ENCODE data around the gene CRIP2. TPM values are rescaled to one million over a fixed set of nuclear protein-coding genes. Genes with fewer than 3 reads are reported as not detected.

CRIP2 gene
- total and polyA plus RNA-seq, 2 of the 13 experiments (the other 11 are each of a cell fraction or from before 2014, with no cell fraction given): 31.6 to 37.9 TPM

- ChIA-PET POLR2A (no interaction called here), CTCF (ENCODE audit: low intra/inter-chr PET ratio, low total read pairs) (no interaction called here)
- BruUV-seq (replicated peaks): no TSS peak
- FAIRE-seq (no peak), ATAC-seq (no peak), DNase-seq (ENCODE audit: low spot score) (no peak)
- Histone ChIP-seq H3K79me2 (ENCODE audit: insufficient read depth, low read length) (peaks cover 36% of the 10 kb centered on the region), H3K36me3 (replicated peaks in 1 of 2; ENCODE audit: control insufficient read depth in 1 of 2, insufficient read depth in 2 of 2, low read length in 2 of 2) (peaks cover 8 to 25% of the 10 kb centered on the region in 2 experiments), H3K27ac (ENCODE audit: extremely low read length, insufficient read depth, low read length) (no peak overlapping the region), H3K4me1 (ENCODE audit: insufficient read depth, low read length) (no peaks in the 10 kb centered on the region), H3K27me3 (ENCODE audit: control insufficient read depth in 1 of 2, insufficient read depth in 2 of 2, low read length in 2 of 2) (no peaks in the 10 kb centered on the region), H3K4me3 (replicated peaks in 1 of 3; ENCODE audit: insufficient read depth in 1 of 3, low read depth in 2 of 3, low read length in 3 of 3) (no peak overlapping the region), H2AFZ (ENCODE audit: low read length) (no peak overlapping the region), H3K9ac (ENCODE audit: insufficient read depth, low read depth, low read length) (no peak overlapping the region), H4K20me1 (ENCODE audit: insufficient read depth, low read length) (0 out of 2 replicates have a peak, but pooled peaks cover 3% of the 10 kb centered on the region), H3K9me3 (ENCODE audit: low read length) (no peaks in the 10 kb centered on the region), H3K4me2 (ENCODE audit: low read depth, low read length) (no peak overlapping the region)
- 96% methylated on average over 13 of the region's 31 CpGs for WGBS (ENCODE audit: low lambda C conversion rate)
- in situ Hi-C loops (cut with HindIII; ENCODE audit: extremely low pct_ligation_motif_present, low pct_unique_long_range_greater_than_20kb) (no loop called here), intact Hi-C loops (cut with micrococcal nuclease; ENCODE audit: unreplicated experiment) (no loop called here)
- no peak for TF ChIP-seq ZNF251 (CRISPR knock-in tag; IDR thresholded peaks at IDR 0.05)
- peak; percentile 64 for TF ChIP-seq AGO2 (optimal IDR thresholded peaks at IDR 0.05; ENCODE audit: low read depth, low read length)
- TF ChIP-seq POLR2A (IDR thresholded peaks at IDR 0.05; ENCODE audit: insufficient read depth in 1 of 2, low read depth in 2 of 2, low read length in 2 of 2): peak in 1 of 2 experiments; percentile 18; a peak in 1 of 4 replicates
- TF ChIP-seq RBFOX2 (IDR thresholded peaks at IDR 0.05; ENCODE audit: low read depth, low read length): peak; percentile 53; the same call in 1 of the 2 replicates
- TF ChIP-seq ATAD3A (CRISPR knock-in tag; IDR thresholded peaks at IDR 0.05): no peak
These were observed 37.5 kb upstream of the CRIP2 start for GRCh38 chr14:105436891-105437722.

GRCh38 chr14:105437723-105438500 lies 36.7 kb upstream of the CRIP2 start:
- H3K4me1 ChIP-seq (ENCODE audit: insufficient read depth, low read length): no peaks in the 10 kb centered on the region
- WGBS (ENCODE audit: low lambda C conversion rate): 100% methylated on average over 3 of the region's 18 CpGs
- POLR2A ChIA-PET: no interaction called here
- no peak overlapping the region for H3K9ac ChIP-seq (ENCODE audit: insufficient read depth, low read depth, low read length)
- no TSS peak for BruUV-seq (replicated peaks)
- no peak for DNase-seq (ENCODE audit: low spot score)
- peaks cover 10 to 32% of the 10 kb centered on the region in 2 experiments for H3K36me3 ChIP-seq (replicated peaks in 1 of 2; ENCODE audit: control insufficient read depth in 1 of 2, insufficient read depth in 2 of 2, low read length in 2 of 2)
- no peak overlapping the region for H2AFZ ChIP-seq (ENCODE audit: low read length)
- in situ Hi-C loops (cut with HindIII; ENCODE audit: extremely low pct_ligation_motif_present, low pct_unique_long_range_greater_than_20kb) (no loop called here), intact Hi-C loops (cut with micrococcal nuclease; ENCODE audit: unreplicated experiment) (no loop called here)
- peaks cover 36% of the 10 kb centered on the region for H3K79me2 ChIP-seq (ENCODE audit: insufficient read depth, low read length)
- H3K27me3 ChIP-seq (ENCODE audit: control insufficient read depth in 1 of 2, insufficient read depth in 2 of 2, low read length in 2 of 2): no peaks in the 10 kb centered on the region
- H3K4me3 ChIP-seq (replicated peaks in 1 of 3; ENCODE audit: insufficient read depth in 1 of 3, low read depth in 2 of 3, low read length in 3 of 3): no peak overlapping the region
- no peak for FAIRE-seq
- H3K4me2 ChIP-seq (ENCODE audit: low read depth, low read length): no peak overlapping the region
- ATAC-seq: no peak
- CTCF ChIA-PET (ENCODE audit: low intra/inter-chr PET ratio, low total read pairs): no interaction called here
- TF ChIP-seq SALL1 (CRISPR knock-in tag; IDR thresholded peaks at IDR 0.05) (no peak), ZFP37 (CRISPR knock-in tag; IDR thresholded peaks at IDR 0.05; ENCODE audit: borderline replicate concordance) (no peak), NPAS2 (CRISPR knock-in tag; IDR thresholded peaks at IDR 0.05; ENCODE audit: borderline replicate concordance) (no peak), AGO2 (optimal IDR thresholded peaks at IDR 0.05; ENCODE audit: low read depth, low read length) (peak; percentile 17), RBFOX2 (IDR thresholded peaks at IDR 0.05; ENCODE audit: low read depth, low read length) (no peak)
- H4K20me1 ChIP-seq (ENCODE audit: insufficient read depth, low read length): 0 out of 2 replicates have a peak, but pooled peaks cover 3% of the 10 kb centered on the region
- no peak overlapping the region for H3K27ac ChIP-seq (ENCODE audit: extremely low read length, insufficient read depth, low read length)
- no peaks in the 10 kb centered on the region for H3K9me3 ChIP-seq (ENCODE audit: low read length)

Data from HepG2 (cell line).